RWPE1 (cell line): Measurements from ENCODE around the gene TEX2.
"Not testable (repeated sequence)": the region's sequence is repeated elsewhere in the genome, so short reads cannot be mapped to it uniquely, and the experiment has no call there.

Source experiments
- CTCF ChIA-PET: fragments of 350-600 bp; sonication (Branson Sonifier 250); formaldehyde crosslinking; extraction: SDS; loops from one replicate; lab custom pipeline; 2021; lab: Yijun Ruan, JAX
- POLR2A ChIA-PET: fragments of 400-600 bp; formaldehyde crosslinking; extraction: SDS; loops from one replicate; lab custom pipeline; 2020; ENCODE audit warnings: antibody characterized with exemption; ENCODE audit not compliant: low non-redundant PET; lab: Yijun Ruan, JAX
- DNase-seq: peaks from one replicate; pipeline ENCODE4 v3.0.0; 2012; ENCODE audit warnings: low spot score
- H3K27ac ChIP-seq: fragments of 450-650 bp; 2 replicates; pipeline ENCODE4 v1.5.1; 2017
- CTCF ChIP-seq: fragments of 450-650 bp; conservative IDR thresholded peaks from 2 replicates; pipeline ENCODE4 v1.5.1; 2017; ENCODE audit warnings: low read depth, mild to moderate bottlenecking

The TEX2 gene

DNA sequence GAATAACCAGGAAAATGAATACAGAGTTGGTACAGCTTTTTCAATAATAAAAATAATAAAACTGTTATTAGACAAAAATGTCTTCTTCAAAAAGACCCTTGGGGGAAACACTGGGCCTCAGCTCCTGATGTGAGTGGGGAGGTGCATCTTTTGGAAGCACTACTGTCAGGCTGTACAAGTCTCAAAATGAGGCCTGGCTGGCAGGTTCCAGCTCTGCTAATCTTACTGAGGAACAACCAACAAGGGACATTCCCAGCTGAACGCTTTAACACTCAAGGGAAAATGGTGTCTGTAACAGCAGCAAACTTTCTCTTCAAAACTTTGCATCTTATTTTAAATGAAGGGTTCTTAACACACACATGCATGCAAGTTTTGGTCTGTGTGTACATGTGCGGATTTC, 19.7 kb downstream of the TEX2 start:
- DNase-seq = no peak
- H3K27ac ChIP-seq = no peak overlapping the region
- ChIA-PET POLR2A (no interaction called here), CTCF (no interaction called here)
- no peak for TF ChIP-seq CTCF

DNA sequence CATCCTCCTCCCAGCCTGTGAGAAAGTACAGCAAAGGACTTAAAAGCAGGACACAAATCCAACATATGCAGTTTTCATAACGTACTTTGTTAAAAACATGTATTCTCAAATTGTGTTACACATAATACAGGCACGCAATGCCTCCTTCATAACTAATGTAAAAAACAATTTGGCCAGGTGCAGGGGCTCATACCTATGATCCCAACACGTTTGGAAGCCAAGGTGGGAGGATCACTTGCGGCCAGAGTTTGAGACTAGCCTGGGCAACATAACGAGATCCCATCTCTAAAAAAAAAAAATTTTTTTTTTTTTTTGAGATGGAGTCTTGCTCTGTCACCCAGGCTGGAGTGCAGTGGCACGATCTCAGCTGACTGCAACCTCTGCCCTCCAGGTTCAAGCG, 20.4 kb downstream of the TEX2 start:
- CTCF ChIA-PET = no interaction called here
- peak overlapping the region; percentile 6; the same call in 1 of the 2 replicates for H3K27ac ChIP-seq
- no peak for DNase-seq
- POLR2A ChIA-PET = no interaction called here
- TF ChIP-seq CTCF = no peak

DNA sequence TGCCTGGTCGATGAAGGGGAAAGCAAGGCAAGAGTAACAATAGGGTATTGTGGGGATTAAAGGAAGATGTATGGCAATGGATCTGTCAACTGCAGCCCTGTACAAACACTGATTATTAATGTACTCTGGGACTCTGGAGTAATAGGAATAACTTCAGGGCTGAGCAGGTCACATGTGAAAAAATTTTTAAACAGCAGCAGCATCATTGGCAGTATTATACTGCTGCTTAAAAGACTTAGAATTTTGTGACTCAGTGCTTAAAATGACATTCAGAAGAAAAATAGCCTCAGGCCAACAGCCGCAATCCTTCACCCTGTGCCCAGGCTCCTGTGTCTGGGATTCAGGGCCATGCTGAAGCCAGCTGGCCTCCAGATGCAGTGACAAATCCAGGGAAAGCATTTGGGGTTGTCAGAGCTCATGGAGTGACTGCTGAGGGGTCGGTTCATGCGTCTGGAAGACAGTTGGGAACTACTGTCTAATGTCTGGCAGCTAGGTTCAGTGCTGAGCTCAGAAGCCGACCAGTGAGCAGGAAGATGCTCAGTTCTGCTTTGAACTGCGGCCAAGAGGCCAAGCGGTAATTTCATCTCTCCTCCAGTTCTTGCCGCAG, 22.2 kb downstream of the TEX2 start:
- ChIA-PET CTCF (interaction anchor here (0.6 to 1.0 kb wide), 2 partner anchors 42 to 92 kb away, joined by 3 read pairs; no protein-coding TSS in a partner anchor), POLR2A (no interaction called here)
- TF ChIP-seq CTCF = no peak
- H3K27ac ChIP-seq = peak overlapping the region; percentile 85
- peak; percentile 26 for DNase-seq

- ChIA-PET CTCF (interaction anchor here (0.6 to 1.9 kb wide), 4 partner anchors 10 to 92 kb away, joined by 3 to 4 read pairs (median 3); no protein-coding TSS in a partner anchor), POLR2A (no interaction called here)
- H3K27ac ChIP-seq = peak overlapping the region; percentile 85
- DNase-seq = no peak
- TF ChIP-seq CTCF = no peak
These were observed 22.8 kb downstream of the TEX2 start for GRCh38 chr17:64240261-64240740.

DNA sequence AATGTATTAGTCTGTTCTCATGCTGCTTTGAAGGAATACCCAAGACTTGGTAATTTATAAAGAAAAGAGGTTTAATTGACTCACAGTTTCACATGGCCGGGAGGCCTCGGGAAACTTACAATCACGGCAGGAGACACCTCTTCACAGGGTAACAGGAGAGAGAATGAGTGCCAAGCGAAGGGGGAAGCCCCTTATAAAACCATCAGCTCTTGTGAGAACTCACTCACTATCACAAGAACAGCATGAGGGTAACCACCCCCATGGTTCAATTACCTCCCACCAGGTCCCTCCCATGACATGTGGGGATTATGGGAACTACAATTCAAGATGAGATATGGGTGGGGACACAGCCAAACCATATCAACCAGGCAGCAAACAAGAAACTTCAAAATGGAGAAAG, 24.6 kb downstream of the TEX2 start:
- CTCF ChIA-PET = interaction anchor here (1.9 kb wide), 1 partner anchor 8 kb away, joined by 4 read pairs; no protein-coding TSS in a partner anchor
- POLR2A ChIA-PET, H3K27ac ChIP-seq, DNase-seq: not testable (repeated sequence)

DNA sequence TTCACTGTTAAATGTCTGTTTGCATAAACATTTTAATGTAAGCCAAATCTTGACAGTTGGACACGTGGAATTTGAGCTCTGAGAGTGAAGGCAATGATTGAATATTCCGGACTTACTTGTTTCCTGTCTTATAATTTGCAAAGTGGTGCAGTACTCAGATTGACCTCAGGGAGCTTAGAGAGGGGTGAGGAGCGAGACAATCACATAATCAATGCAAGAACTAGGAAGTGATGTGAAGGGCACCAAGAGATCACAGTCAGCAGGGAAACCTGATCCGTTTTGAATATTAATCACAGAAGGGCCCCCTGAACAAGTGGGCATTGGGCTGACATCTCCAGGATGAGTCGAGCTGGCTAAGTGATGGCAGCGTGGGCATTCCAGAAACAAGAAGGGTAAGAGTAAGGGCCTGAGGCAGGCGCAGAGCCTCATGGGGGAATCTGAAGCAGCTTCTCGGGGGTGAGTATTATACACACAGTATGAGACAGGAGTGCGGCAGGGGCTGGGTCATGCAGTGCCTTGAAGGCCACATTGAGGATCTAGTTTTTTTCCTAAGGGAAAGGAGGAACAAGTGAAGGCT, 26.1 kb downstream of the TEX2 start:
- DNase-seq = no peak
- no peak overlapping the region for H3K27ac ChIP-seq

More for the DNA sequence above, 26.1 kb downstream of the TEX2 start:
- TF ChIP-seq CTCF = no peak
- POLR2A ChIA-PET = no interaction called here
- CTCF ChIA-PET = interaction anchor here (0.8 kb wide), 1 partner anchor 89 kb away, joined by 6 read pairs; no protein-coding TSS in a partner anchor
